Osteoblast (primary cell): ENCODE measurements around the gene SLC19A1. TPM values are rescaled to one million over a fixed set of nuclear protein-coding genes. Genes with fewer than 3 reads are reported as not detected.
"Not testable (repeated sequence)": the region's sequence is repeated elsewhere in the genome, so short reads cannot be mapped to it uniquely, and the experiment has no call there.

Source experiments
- DNase-seq: peaks from one replicate; pipeline ENCODE4 v3.0.0; 2011; ENCODE audit warnings: low spot score, mixed read lengths; ENCODE audit not compliant: insufficient read length; ENCODE audit errors: missing footprints
- H2AFZ ChIP-seq: 2 replicates; pipeline ENCODE4 v1.6.0; 2011; ENCODE audit warnings: mild to moderate bottlenecking, low read length
- H3K27ac ChIP-seq: 2 replicates; pipeline ENCODE4 v1.5.1; 2011; ENCODE audit warnings: mild to moderate bottlenecking, low read depth, low read length, moderate library complexity
- H3K27me3 ChIP-seq: 2 replicates; pipeline ENCODE4 v1.6.0; 2012; ENCODE audit warnings: mild to moderate bottlenecking, control low read depth, inconsistent platforms, low read length, moderate library complexity; ENCODE audit not compliant: insufficient read depth
- H3K36me3 ChIP-seq: 2 replicates; pipeline ENCODE4 v1.5.1; 2011; ENCODE audit warnings: mild to moderate bottlenecking, low read length, control low read depth, moderate library complexity; ENCODE audit not compliant: insufficient read depth
- H3K4me1 ChIP-seq: 2 replicates; pipeline ENCODE4 v1.5.1; 2011; ENCODE audit warnings: mild to moderate bottlenecking, low read length, control low read depth, moderate library complexity; ENCODE audit not compliant: insufficient read depth
- H3K4me2 ChIP-seq: 2 replicates; pipeline ENCODE4 v1.6.0; 2011; ENCODE audit warnings: mild to moderate bottlenecking, low read length; ENCODE audit not compliant: insufficient read depth
- H3K4me3 ChIP-seq: fragments of 200-600 bp; sonication (generic); 3 replicates; pipeline ENCODE4 v1.5.1; 2012; ENCODE audit warnings: mild to moderate bottlenecking, low read length, inconsistent platforms; ENCODE audit not compliant: insufficient read depth
- H3K79me2 ChIP-seq: 2 replicates; pipeline ENCODE4 v1.6.0; 2012; ENCODE audit warnings: mild to moderate bottlenecking, low read length, control low read depth, inconsistent platforms; ENCODE audit not compliant: insufficient read depth
- H3K9me3 ChIP-seq: 2 replicates; pipeline ENCODE4 v1.5.1; 2011; ENCODE audit warnings: low read depth, low read length, control low read depth
- H4K20me1 ChIP-seq: 2 replicates; pipeline ENCODE4 v1.6.0; 2012; ENCODE audit warnings: mild to moderate bottlenecking, low read length, control low read depth; ENCODE audit not compliant: insufficient read depth
- CTCF ChIP-seq: IDR thresholded peaks from 2 replicates; pipeline ENCODE4 v1.5.1; 2011; ENCODE audit warnings: mild to moderate bottlenecking, low read depth, low read length, moderate library complexity; ENCODE audit errors: extremely low read depth
- total RNA-seq: library from RNA; depleted of rRNA; stranded (reverse); fragments of >200 nt; gene quantifications from 2 replicates; pipeline ENCODE4 v1.2.3, GENCODE V29; 2012

Gene SLC19A1
- total RNA-seq, 1 donor: 2.9 TPM

GRCh38 chr21:45570826-45571601 is 28.8 kb upstream of the SLC19A1 start:
- Histone ChIP-seq H3K79me2 (no peaks in the 10 kb centered on the region), H3K9me3 (no peaks in the 10 kb centered on the region), H2AFZ (peak overlapping the region; percentile 41), H3K4me3 (peak overlapping the region; percentile 28), H3K27ac (no peak overlapping the region), H4K20me1 (no peaks in the 10 kb centered on the region), H3K4me1 (peaks cover 20% of the 10 kb centered on the region), H3K4me2 (peak overlapping the region; percentile 75), H3K36me3 (no peaks in the 10 kb centered on the region), H3K27me3 (peaks cover 29% of the 10 kb centered on the region)
- DNase-seq: peak; percentile 95
- no peak for TF ChIP-seq CTCF

- Histone ChIP-seq H3K4me2 (no peak overlapping the region), H3K36me3 (no peaks in the 10 kb centered on the region), H2AFZ (no peak overlapping the region), H3K79me2 (no peaks in the 10 kb centered on the region), H3K27ac (no peak overlapping the region), H3K4me3 (no peak overlapping the region), H3K9me3 (no peaks in the 10 kb centered on the region), H4K20me1 (no peaks in the 10 kb centered on the region), H3K4me1 (peaks cover 20% of the 10 kb centered on the region), H3K27me3 (peaks cover 35% of the 10 kb centered on the region)
- TF ChIP-seq CTCF: no peak
- no peak for DNase-seq
Measured at GRCh38 chr21:45570071-45570470, 27.8 kb upstream of the SLC19A1 start.

GRCh38 chr21:45568383-45568782 is 26.1 kb upstream of the SLC19A1 start:
- Histone ChIP-seq H3K4me1 (peaks cover 19% of the 10 kb centered on the region), H3K27me3 (peaks cover 42% of the 10 kb centered on the region), H4K20me1 (no peaks in the 10 kb centered on the region), H3K79me2 (no peaks in the 10 kb centered on the region), H3K36me3 (no peaks in the 10 kb centered on the region), H2AFZ (no peak overlapping the region), H3K4me3 (no peak overlapping the region), H3K4me2 (no peak overlapping the region), H3K9me3 (no peaks in the 10 kb centered on the region), H3K27ac (no peak overlapping the region)
- no peak for DNase-seq
- no peak for TF ChIP-seq CTCF

- not testable (repeated sequence) for H3K4me3 ChIP-seq, H3K4me2 ChIP-seq, H3K27ac ChIP-seq, H3K79me2 ChIP-seq, H4K20me1 ChIP-seq, H3K4me1 ChIP-seq, H2AFZ ChIP-seq, H3K9me3 ChIP-seq, DNase-seq, H3K36me3 ChIP-seq
- peaks cover 54% of the 10 kb centered on the region for H3K27me3 ChIP-seq
Measured at GRCh38 chr21:45564137-45564536, 21.9 kb upstream of the SLC19A1 start.
